OCI-LY1 (cell line): ENCODE data around the gene TMA16.

Source experiments
- EZH2 ChIP-seq: fragments of 200-600 bp; sonication (generic), shearing (Covaris generic); IDR thresholded peaks from 2 replicates; pipeline ENCODE4 v1.8.0; 2017; ENCODE audit warnings: borderline replicate concordance, mixed run types, mild to moderate bottlenecking, antibody characterized with exemption, low read length, moderate library complexity, mixed read lengths
- TF ChIP-seq, protein P1 (sequence below): fragments of 200-600 bp; sonication (generic), shearing (Covaris generic); IDR thresholded peaks from 2 replicates; pipeline ENCODE4 v1.5.1; 2017; ENCODE audit warnings: mild to moderate bottlenecking, antibody characterized with exemption, low read length, moderate library complexity, mixed read lengths

DNA sequence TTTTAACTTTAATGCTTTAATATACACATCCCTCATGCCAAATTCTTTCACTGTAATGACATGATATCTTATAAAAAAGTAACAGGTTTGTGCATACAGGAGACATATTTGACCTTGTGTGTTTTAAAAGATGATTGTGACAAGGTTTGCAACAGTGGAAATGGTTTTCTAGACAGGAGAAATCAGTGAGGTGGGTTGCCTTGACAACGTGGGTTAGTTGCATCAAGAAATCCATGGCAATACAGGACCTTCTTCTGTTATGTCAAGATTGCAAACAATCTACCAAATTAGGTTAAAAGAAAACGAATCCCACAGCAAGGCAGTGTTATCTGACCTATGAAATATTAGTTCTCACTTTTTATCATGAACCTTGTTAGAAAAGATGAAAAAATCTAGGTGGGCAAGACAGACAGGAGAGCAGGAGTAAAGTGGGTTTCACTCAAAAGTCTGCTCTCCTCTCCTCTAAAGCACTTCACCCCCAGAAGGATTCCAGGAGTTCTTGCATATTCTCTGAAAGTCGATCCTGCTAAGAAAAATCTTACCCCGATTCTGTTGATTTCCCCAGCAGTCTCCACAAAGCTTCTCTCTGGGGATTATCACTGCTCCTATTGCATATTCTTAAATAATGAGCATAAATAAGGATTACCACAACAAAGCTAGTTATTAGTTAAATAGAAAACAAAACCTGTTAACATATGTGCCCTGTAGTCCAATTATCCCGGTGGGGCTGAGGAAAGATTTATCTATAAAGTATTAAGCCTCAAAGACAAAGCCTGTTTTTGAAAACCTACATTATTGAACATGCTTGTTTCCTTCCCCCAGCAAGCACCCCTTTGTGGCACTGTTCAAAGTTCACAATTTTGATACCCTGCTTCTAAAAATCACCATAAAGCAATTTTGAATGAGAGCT lies 71.0 kb downstream of the TMA16 start:
- TF ChIP-seq, protein P1, sequence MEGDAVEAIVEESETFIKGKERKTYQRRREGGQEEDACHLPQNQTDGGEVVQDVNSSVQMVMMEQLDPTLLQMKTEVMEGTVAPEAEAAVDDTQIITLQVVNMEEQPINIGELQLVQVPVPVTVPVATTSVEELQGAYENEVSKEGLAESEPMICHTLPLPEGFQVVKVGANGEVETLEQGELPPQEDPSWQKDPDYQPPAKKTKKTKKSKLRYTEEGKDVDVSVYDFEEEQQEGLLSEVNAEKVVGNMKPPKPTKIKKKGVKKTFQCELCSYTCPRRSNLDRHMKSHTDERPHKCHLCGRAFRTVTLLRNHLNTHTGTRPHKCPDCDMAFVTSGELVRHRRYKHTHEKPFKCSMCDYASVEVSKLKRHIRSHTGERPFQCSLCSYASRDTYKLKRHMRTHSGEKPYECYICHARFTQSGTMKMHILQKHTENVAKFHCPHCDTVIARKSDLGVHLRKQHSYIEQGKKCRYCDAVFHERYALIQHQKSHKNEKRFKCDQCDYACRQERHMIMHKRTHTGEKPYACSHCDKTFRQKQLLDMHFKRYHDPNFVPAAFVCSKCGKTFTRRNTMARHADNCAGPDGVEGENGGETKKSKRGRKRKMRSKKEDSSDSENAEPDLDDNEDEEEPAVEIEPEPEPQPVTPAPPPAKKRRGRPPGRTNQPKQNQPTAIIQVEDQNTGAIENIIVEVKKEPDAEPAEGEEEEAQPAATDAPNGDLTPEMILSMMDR, result no peak
- TF ChIP-seq EZH2, result no peak
